DND-41 (cell line): ENCODE measurements around the gene SPATA31C2.

Source experiments
- ATAC-seq: fragments of 200-7000 bp; cut with Tn5 transposase; 3 replicates; pipeline ENCODE4 v1.9.1; 2021; ENCODE audit warnings: low read depth; ENCODE audit not compliant: insufficient read depth
- DNase-seq: peaks from one replicate; pipeline ENCODE4 v3.0.0-alpha.2; 2020
- H2AFZ ChIP-seq: 2 replicates; pipeline ENCODE4 v1.6.0; 2012; ENCODE audit warnings: low read depth, low read length
- H3K27ac ChIP-seq: 2 replicates; pipeline ENCODE4 v1.5.1; 2012; ENCODE audit warnings: low read length, inconsistent platforms
- H3K27me3 ChIP-seq: fragments of 200-600 bp; sonication (generic); 2 replicates; pipeline ENCODE4 v1.6.0; 2012; ENCODE audit warnings: low read length, mild to moderate bottlenecking, inconsistent platforms; ENCODE audit not compliant: insufficient read depth, poor library complexity
- H3K36me3 ChIP-seq: 2 replicates; pipeline ENCODE4 v1.5.1; 2012; ENCODE audit warnings: low read length, inconsistent platforms; ENCODE audit not compliant: insufficient read depth
- H3K4me1 ChIP-seq: 2 replicates; pipeline ENCODE4 v1.5.1; 2012; ENCODE audit warnings: mild to moderate bottlenecking, low read length; ENCODE audit not compliant: insufficient read depth
- H3K4me2 ChIP-seq: 2 replicates; pipeline ENCODE4 v1.6.0; 2012; ENCODE audit warnings: mild to moderate bottlenecking, moderate library complexity, low read length, inconsistent platforms; ENCODE audit not compliant: insufficient read depth
- H3K4me3 ChIP-seq, 2 experiments: fragments of 200-600 bp in 1 of 2; shearing (Covaris generic) in 1 of 2; 2 replicates each; pipeline ENCODE4 v1.5.1; 2012 to 2016; ENCODE audit warnings: inconsistent platforms in 2 of 2, low read length in 2 of 2, mild to moderate bottlenecking in 2 of 2, low read depth in 1 of 2, moderate library complexity in 1 of 2
- H3K79me2 ChIP-seq: 2 replicates; pipeline ENCODE4 v1.6.0; 2012; ENCODE audit warnings: low read length, inconsistent platforms; ENCODE audit not compliant: insufficient read depth
- H3K9ac ChIP-seq: 2 replicates; pipeline ENCODE4 v1.6.0; 2012; ENCODE audit warnings: low read depth, mild to moderate bottlenecking, inconsistent platforms, low read length, moderate library complexity
- H3K9me3 ChIP-seq: 2 replicates; pipeline ENCODE4 v1.5.1; 2012; ENCODE audit warnings: low read length, moderate library complexity, mild to moderate bottlenecking, inconsistent platforms; ENCODE audit not compliant: insufficient read depth, severe bottlenecking
- H4K20me1 ChIP-seq: 2 replicates; pipeline ENCODE4 v1.6.0; 2012; ENCODE audit warnings: low read length; ENCODE audit not compliant: insufficient read depth
- CTCF ChIP-seq: IDR thresholded peaks from 2 replicates; pipeline ENCODE4 v1.5.1; 2012; ENCODE audit warnings: borderline replicate concordance, low read length, moderate library complexity, mild to moderate bottlenecking; ENCODE audit not compliant: poor library complexity, severe bottlenecking; ENCODE audit errors: extremely low read depth
- EZH2 ChIP-seq: IDR thresholded peaks from 3 replicates; pipeline ENCODE4 v1.6.1; 2012; ENCODE audit warnings: borderline replicate concordance, low read depth, mild to moderate bottlenecking, moderate library complexity, low read length, inconsistent platforms; ENCODE audit not compliant: severe bottlenecking

The SPATA31C2 gene

GRCh38 chr9:88084357-88085183 lies 53.7 kb downstream of the SPATA31C2 start:
- H3K9me3 ChIP-seq, result no peaks in the 10 kb centered on the region
- no peaks in the 10 kb centered on the region for H4K20me1 ChIP-seq
- no peaks in the 10 kb centered on the region for H3K27me3 ChIP-seq
- H3K9ac ChIP-seq, result no peak overlapping the region
- no peaks in the 10 kb centered on the region for H3K36me3 ChIP-seq
- no peak for DNase-seq
- H3K79me2 ChIP-seq, result no peaks in the 10 kb centered on the region
- no peaks in the 10 kb centered on the region for H3K4me1 ChIP-seq
- no peak for TF ChIP-seq CTCF
- TF ChIP-seq EZH2, result no peak
- no peak overlapping the region for H2AFZ ChIP-seq
- ATAC-seq, result no peak
- no peak overlapping the region for H3K4me3 ChIP-seq
- H3K27ac ChIP-seq, result no peak overlapping the region
- H3K4me2 ChIP-seq, result no peak overlapping the region
